Keratinocyte (primary cell): Measurements from ENCODE around the gene FXYD5. TPM values are rescaled to one million over a fixed set of nuclear protein-coding genes. Genes with fewer than 3 reads are reported as not detected.

Experiments
- DNase-seq: peaks from one replicate; pipeline ENCODE4 v3.0.0-alpha.2; 2011; ENCODE audit warnings: low read depth, missing footprints, low spot score
- FAIRE-seq: peaks from 2 replicates; lab custom pipeline; 2011; peaks lifted over from hg19 to GRCh38; lab: Jason Lieb, UNC
- H2AFZ ChIP-seq: 2 replicates; pipeline ENCODE4 v1.6.0; 2012; ENCODE audit warnings: low read length, control low read depth, inconsistent platforms; ENCODE audit not compliant: control insufficient read depth
- H3K27ac ChIP-seq: 2 replicates; pipeline ENCODE4 v1.5.1; 2011; ENCODE audit warnings: low read length; ENCODE audit not compliant: control insufficient read depth, insufficient read depth
- H3K27me3 ChIP-seq: 3 replicates; pipeline ENCODE4 v1.6.0; 2011; ENCODE audit warnings: low read length; ENCODE audit not compliant: control insufficient read depth, insufficient read depth; ENCODE audit errors: extremely low read depth
- H3K36me3 ChIP-seq, 2 experiments: 2 replicates in 1 of 2; 3 replicates in 1 of 2; pipeline ENCODE4 v1.5.1; 2011; ENCODE audit warnings: low read length in 2 of 2, mild to moderate bottlenecking in 1 of 2; ENCODE audit not compliant: control insufficient read depth in 2 of 2, insufficient read depth in 2 of 2; ENCODE audit errors: extremely low read depth in 1 of 2
- H3K4me1 ChIP-seq: 3 replicates; pipeline ENCODE4 v1.5.1; 2011; ENCODE audit warnings: low read length; ENCODE audit not compliant: control insufficient read depth, insufficient read depth; ENCODE audit errors: extremely low read depth
- H3K4me2 ChIP-seq: 3 replicates; pipeline ENCODE4 v1.6.0; 2011; ENCODE audit warnings: low read depth, low read length; ENCODE audit not compliant: control insufficient read depth, insufficient read depth; ENCODE audit errors: extremely low read depth
- H3K4me3 ChIP-seq, 3 experiments: fragments of 200-600 bp in 1 of 3; sonication (generic) in 1 of 3; 2 replicates in 2 of 3; 3 replicates in 1 of 3; pipeline ENCODE4 v1.5.1; 2011 to 2016; ENCODE audit warnings: low read length in 3 of 3, mild to moderate bottlenecking in 3 of 3, control low read depth in 2 of 3, inconsistent platforms in 1 of 3, low read depth in 1 of 3, mixed read lengths in 1 of 3, mixed run types in 1 of 3, moderate library complexity in 1 of 3; ENCODE audit not compliant: control insufficient read depth in 2 of 3, insufficient read depth in 2 of 3; ENCODE audit errors: extremely low read depth in 1 of 3
- H3K79me2 ChIP-seq: 2 replicates; pipeline ENCODE4 v1.6.0; 2012; ENCODE audit warnings: low read length; ENCODE audit not compliant: control insufficient read depth, insufficient read depth
- H3K9ac ChIP-seq: 3 replicates; pipeline ENCODE4 v1.6.0; 2011; ENCODE audit warnings: low read length; ENCODE audit not compliant: control insufficient read depth, insufficient read depth; ENCODE audit errors: extremely low read depth
- H3K9me1 ChIP-seq: 3 replicates; pipeline ENCODE4 v1.6.0; 2011; ENCODE audit warnings: low read length; ENCODE audit not compliant: control insufficient read depth, insufficient read depth; ENCODE audit errors: extremely low read depth
- H3K9me3 ChIP-seq: 2 replicates; pipeline ENCODE4 v1.5.1; 2012; ENCODE audit warnings: low read depth, low read length; ENCODE audit not compliant: control insufficient read depth
- H4K20me1 ChIP-seq: 3 replicates; pipeline ENCODE4 v1.6.0; 2011; ENCODE audit warnings: low read length; ENCODE audit not compliant: control insufficient read depth, insufficient read depth; ENCODE audit errors: extremely low read depth
- CTCF ChIP-seq, 3 experiments: IDR thresholded peaks in 1 of 3; conservative IDR thresholded peaks in 1 of 3; optimal IDR thresholded peaks in 1 of 3; 2 replicates in 2 of 3; 3 replicates in 1 of 3; pipeline versions ENCODE3 to v1.5.1; 2011; ENCODE audit warnings: low read length in 3 of 3, mild to moderate bottlenecking in 3 of 3, moderate library complexity in 2 of 3, control low read depth in 1 of 3, inconsistent platforms in 1 of 3; ENCODE audit not compliant: insufficient read depth in 2 of 3; ENCODE audit errors: extremely low read depth in 1 of 3
- EZH2 ChIP-seq: IDR thresholded peaks from one replicate; pipeline ENCODE4 v1.6.1; 2012; ENCODE audit warnings: inconsistent platforms, mild to moderate bottlenecking, low read length, moderate library complexity
- dilution Hi-C: fragments of 300-500 bp; cut with MboI; formaldehyde crosslinking; loops from one replicate; pipeline ENCODE4 v1.7.0; 2020; ENCODE audit warnings: low sequenced_read_pairs; ENCODE audit not compliant: extremely low pct_ligation_motif_present
- polyA plus RNA-seq, 5 experiments: library from polyadenylated mRNA; depleted of rRNA in 3 of 5; stranded (reverse) in 3 of 5; stranded (forward) in 1 of 5; unstranded in 1 of 5; fragments of >200 nt; gene quantifications; 1 replicate in 1 of 5; 2 replicates in 3 of 5; 3 replicates in 1 of 5; pipeline versions ENCODE4 v1.2.1 to v1.2.3, GENCODE V29; 2011 to 2012; ENCODE audit warnings: missing spikeins in 2 of 5, low read depth in 1 of 5, low replicate concordance in 1 of 5

FXYD5 gene
- polyA plus RNA-seq, 1 donor (not counting 4 experiments of a cell fraction or from before 2014, with no cell fraction given), result 122 TPM

- Histone ChIP-seq H3K4me3 (no peak overlapping the region), H4K20me1 (no peaks in the 10 kb centered on the region), H3K4me2 (no peak overlapping the region), H3K4me1 (no peaks in the 10 kb centered on the region), H3K27me3 (no peaks in the 10 kb centered on the region), H3K36me3 (no peaks in the 10 kb centered on the region), H3K79me2 (no peaks in the 10 kb centered on the region), H2AFZ (no peak overlapping the region), H3K9ac (no peak overlapping the region), H3K9me1 (no peaks in the 10 kb centered on the region), H3K27ac (no peak overlapping the region), H3K9me3 (no peaks in the 10 kb centered on the region)
- TF ChIP-seq EZH2, result no peak
- TF ChIP-seq CTCF (optimal IDR thresholded peaks at IDR 0.05 in 1 of 3, IDR thresholded peaks at IDR 0.05 in 1 of 3, conservative IDR thresholded peaks at IDR 0.05 in 1 of 3; ENCODE audit: extremely low read depth in 1 of 3, insufficient read depth in 2 of 3, low read length in 3 of 3), result no peak
- dilution Hi-C loops, result no loop called here
- FAIRE-seq (no peak), DNase-seq (no peak)
Observed at GRCh38 chr19:35205733-35206323, 51.3 kb downstream of the FXYD5 start.

GRCh38 chr19:35206379-35206778 lies 51.8 kb downstream of the FXYD5 start:
- Histone ChIP-seq H4K20me1 (no peaks in the 10 kb centered on the region), H3K9me1 (no peaks in the 10 kb centered on the region), H2AFZ (no peak overlapping the region), H3K9ac (no peak overlapping the region), H3K36me3 (no peaks in the 10 kb centered on the region), H3K27ac (no peak overlapping the region), H3K27me3 (no peaks in the 10 kb centered on the region), H3K79me2 (no peaks in the 10 kb centered on the region), H3K4me2 (no peak overlapping the region), H3K4me3 (no peak overlapping the region), H3K9me3 (no peaks in the 10 kb centered on the region), H3K4me1 (no peaks in the 10 kb centered on the region)
- dilution Hi-C loops, result no loop called here
- no peak for FAIRE-seq
- DNase-seq, result no peak
- TF ChIP-seq EZH2 (no peak), CTCF (optimal IDR thresholded peaks at IDR 0.05 in 1 of 3, IDR thresholded peaks at IDR 0.05 in 1 of 3, conservative IDR thresholded peaks at IDR 0.05 in 1 of 3; ENCODE audit: extremely low read depth in 1 of 3, insufficient read depth in 2 of 3, low read length in 3 of 3) (no peak)
